HG02970 (cell line): ENCODE data around the gene RPA3.
A peak's percentile ranks its signal among the peaks of the same experiment; 100 is the strongest.
"Not testable (repeated sequence)": the region's sequence is repeated elsewhere in the genome, so short reads cannot be mapped to it uniquely, and the experiment has no call there.

Experiments used
- ATAC-seq: cut with Tn5 transposase; IDR thresholded peaks from one replicate; pipeline ENCODE4 v1.9.1; 2021; ENCODE audit warnings: mild to moderate bottlenecking, moderate library complexity, moderate number of reproducible peaks; ENCODE audit not compliant: unreplicated experiment, low FRiP score

The RPA3 gene

DNA sequence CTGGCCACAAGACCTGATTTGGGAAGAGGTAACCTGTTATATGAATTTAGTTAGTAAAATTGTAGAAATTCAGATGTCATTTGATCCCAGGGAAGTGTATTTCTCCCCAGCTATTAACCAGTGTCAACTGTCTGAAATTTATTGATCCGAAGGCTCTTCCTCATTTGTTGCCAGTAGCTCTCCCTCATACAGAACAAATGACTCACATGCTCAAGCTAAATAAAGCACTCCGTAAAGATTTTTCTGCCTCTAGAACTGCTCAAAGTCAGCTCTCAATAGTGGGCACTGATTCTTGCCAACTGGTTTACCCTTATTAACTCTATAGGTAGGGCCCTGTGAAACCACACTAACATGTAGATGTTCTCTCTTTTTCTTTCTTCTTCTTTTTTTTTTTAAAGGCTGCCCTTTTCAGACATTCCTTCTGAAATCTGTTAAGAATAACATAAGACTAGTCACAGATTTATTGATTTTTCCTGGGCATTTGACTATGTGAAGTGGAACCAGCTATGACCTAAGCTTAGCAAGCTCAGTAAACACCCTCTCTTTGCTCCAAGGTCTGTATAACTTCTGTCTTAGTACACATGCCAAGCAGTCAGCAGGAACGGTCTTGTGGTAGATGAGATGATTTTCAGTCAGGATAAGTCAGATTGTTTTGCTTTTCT, 21.8 kb downstream of the RPA3 start:
- no peak for ATAC-seq

DNA sequence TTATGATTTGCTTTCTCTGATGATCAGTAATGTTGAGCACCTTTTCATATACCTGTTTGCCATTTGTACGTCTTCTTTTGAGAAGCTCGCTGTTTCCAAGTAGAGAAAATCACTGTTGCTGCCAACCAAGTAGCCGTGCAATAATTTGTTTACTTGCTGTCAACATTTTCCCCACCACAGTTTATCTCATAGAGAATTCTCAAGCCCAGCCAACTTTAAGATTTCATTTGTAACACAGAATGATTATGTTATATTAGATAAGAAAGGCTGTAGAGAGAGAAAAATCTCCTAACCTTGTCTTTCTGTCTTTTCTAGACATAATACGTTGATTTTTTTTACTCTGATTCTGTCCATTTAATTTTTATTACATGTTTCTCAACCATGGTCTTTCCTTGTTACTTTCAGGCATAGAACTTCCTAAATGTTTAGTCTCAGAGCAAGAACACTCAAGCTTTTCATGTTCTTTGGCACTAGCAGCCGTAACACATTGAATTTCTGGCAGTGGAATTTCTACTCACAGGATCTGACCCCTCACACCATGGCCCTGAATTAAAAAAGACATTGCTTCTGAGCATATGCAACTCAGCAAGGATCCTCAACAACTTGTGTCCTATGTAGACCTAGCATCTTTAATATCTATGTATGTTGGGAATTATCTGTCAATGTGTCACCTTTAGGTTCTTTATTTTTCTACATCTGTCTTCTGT, 23.1 kb downstream of the RPA3 start:
- ATAC-seq, result no peak

- ATAC-seq, result no peak
Observed at GRCh38 chr7:7694542-7694941, 23.9 kb downstream of the RPA3 start.

- no peak for ATAC-seq
Observed at GRCh38 chr7:7693881-7694280, 24.5 kb downstream of the RPA3 start.

- no peak for ATAC-seq
Observed at GRCh38 chr7:7688956-7689355, 29.5 kb downstream of the RPA3 start.

DNA sequence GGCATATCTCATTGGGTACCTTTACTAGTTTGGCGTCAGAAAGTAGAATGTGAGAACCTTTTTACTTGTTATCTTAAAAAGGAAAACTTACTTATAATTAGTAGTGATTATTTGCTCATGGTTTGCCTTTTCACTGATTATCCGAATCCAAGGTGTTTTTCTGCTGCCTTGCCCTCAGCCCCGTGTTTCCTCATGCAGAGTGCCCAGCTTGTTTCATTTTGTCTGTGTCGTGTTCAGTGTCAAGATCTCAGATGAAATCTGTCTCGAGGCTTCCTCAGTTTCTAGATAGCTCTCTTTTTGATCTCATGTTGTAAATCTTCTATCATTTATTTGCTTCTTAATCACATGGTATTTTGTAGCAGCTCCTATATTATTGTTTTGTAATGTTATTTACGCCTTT, 30.1 kb downstream of the RPA3 start:
- no peak for ATAC-seq

- no peak for ATAC-seq
Observed at GRCh38 chr7:7687800-7688199, 30.6 kb downstream of the RPA3 start.

DNA sequence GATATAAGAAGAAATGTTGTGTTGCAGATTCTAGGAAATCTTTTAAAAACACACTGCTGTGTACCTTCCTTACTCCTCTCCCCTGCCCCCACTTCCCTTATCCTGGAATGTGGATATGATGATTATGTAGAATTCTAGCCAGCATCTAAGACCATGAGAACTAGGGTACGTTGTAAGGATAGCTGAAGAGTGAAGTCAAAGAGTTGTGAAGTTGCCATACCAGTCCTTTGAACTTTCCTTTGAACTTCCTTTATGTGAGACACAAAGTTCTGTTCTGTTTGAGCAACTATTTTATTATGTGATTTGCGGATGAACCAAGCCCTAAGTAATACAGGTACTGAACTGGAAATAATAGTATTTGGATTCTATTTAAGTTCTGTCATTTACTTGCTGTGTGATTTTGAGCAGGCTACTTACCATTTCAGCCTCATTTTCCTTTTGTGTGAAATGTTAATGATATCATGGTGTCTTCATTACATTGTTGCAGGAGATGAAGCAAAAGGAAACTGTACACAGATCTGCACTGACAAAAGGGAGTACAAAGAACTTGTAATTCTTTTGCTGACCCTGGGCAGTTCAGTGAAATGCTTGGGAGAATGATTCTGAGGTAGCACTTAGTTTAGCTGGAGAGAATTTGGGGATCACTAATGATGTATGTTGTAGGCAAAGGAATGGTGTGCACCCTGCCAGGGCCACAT, 31.4 kb downstream of the RPA3 start:
- no peak for ATAC-seq

GRCh38 chr7:7682861-7683260, 35.5 kb downstream of the RPA3 start:
- no peak for ATAC-seq

DNA sequence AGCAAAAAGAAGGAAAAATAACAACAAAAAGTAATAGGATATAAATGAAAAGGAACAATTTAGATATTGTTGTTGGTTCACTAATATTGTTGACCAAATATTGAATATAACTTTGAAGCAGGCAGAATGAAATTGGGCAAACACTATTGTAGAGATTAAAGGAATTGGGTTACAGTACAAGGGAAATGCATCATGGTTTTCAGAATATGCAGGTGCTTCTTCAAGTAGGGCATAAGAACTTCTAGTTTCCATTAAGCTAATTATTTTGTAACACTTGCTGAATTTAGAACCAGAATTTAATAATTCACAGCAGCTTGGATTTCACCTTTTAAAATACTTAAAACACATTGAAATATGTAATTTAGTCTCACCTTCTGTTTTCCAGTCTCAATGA, 36.5 kb downstream of the RPA3 start:
- ATAC-seq, result no peak

DNA sequence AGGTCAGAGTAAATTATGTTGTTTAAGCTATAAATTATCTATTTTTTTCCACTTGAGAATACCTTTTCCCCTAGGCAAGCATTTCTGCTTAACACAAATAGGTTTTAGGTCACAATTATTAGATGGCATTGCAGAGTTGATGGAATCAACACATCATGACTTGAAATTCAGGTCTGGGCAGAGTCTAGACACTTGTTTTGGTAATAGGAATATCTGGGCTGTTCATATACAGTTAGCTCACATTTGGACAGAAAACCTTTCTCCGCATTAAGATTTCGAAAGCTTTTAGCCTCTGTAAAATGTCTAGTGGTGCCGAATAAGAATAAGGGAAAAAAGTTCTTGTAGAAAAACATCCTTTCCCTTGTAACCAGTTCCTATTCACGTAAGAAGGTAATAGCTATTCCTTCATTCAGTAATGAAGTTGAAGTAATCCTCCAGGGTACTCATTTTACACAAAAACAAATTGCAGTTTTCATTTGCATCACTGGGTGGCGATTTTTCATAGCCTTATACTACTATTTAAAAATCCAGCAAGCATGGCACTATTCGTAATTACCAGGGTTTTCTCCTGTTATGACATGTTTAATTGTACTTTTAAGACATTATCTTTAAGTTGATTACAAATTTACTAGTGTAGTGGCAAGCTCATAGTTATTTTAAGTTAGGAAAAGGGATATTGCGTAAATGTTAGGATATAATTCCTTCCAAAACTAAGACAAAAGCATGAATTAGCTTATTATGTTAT, 37.0 kb downstream of the RPA3 start:
- ATAC-seq, result peak; percentile 74

DNA sequence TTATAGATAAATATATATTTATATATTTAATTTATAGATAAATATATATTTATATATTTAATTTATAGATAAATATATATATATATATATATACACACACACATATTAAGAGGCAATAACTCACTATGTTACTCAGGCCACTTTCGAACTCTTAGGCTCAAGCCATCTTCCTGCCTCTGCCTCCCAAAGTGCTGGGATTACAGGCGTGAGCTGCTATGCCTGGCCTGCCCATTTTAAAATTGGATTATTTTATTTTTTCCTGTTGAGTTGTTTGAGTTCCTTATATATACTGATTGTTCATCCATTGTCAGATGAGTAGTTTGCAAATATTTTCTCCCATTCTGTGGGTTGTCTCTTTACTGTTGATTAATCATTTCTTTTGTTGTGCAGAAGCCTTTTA, 38.8 kb downstream of the RPA3 start:
- not testable (repeated sequence) for ATAC-seq

GRCh38 chr7:7675686-7676085, 42.7 kb downstream of the RPA3 start:
- no peak for ATAC-seq

DNA sequence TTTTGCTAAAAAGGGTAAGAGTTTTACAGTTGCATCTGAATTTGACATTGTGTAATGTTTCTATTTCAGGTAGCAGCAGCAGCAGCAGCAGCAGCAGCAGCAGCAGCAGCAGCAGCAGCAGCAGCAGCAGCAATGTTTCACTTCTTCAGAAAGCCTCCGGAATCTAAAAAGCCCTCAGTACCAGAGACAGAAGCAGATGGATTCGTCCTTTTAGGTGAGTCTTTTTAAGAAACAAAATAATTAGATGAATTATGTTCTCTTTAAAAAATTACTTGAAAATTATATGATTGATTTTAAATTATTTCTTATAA, 45.2 kb downstream of the RPA3 start:
- ATAC-seq, result no peak

DNA sequence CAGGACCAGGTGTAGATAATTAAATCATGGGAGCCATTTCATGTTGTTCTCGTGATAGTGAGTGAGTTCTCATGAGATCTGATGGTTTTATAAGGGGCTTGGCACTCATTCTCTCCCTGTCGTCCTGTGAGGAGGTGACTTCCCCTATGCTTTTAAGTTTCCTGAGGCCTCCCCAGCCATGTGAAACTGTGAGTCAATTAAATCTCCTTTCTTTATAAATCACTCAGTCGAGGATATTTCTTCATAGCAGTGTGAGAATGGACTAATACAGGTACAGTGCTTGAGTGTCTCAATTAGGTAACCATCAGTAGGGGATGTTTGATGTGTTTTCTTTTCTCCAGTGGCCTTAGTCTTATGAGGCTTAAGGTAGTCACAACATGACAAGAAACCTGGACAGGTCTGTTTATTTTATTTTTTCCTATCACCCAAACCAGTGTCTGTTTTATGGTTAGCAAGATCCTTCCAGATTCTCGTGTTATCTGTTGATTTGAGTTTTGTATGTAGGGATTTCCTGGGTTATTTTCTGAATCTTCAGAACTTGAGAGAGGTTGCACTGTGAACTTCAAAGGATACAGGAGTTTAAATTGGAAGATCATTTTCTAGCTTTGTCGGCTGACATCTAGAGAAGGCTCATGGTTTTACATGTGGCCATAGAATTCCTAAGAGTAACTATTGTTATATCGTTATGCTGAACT, 45.7 kb downstream of the RPA3 start:
- no peak for ATAC-seq

- ATAC-seq, result no peak
Observed at GRCh38 chr7:7671361-7671760, 47.0 kb downstream of the RPA3 start.

GRCh38 chr7:7670490-7670889, 47.9 kb downstream of the RPA3 start:
- ATAC-seq, result no peak

DNA sequence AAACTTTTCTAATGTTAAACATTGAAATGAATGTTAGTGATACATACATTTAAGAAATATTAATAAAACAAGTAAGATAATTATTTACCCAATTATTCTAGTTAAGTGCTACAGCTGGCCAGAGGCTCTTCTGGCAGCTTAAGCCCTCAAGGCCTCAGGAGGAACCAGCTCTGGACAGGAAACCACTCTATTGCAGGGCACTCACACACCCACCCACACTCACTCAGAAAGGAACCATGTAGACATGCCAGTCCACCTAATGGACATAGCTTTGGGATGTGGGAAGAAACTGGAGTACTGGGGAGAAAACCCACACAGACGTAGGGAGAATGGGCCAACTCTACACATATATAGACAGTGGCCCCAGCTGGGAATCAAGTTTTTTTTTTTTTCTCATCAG, 49.7 kb downstream of the RPA3 start:
- no peak for ATAC-seq

DNA sequence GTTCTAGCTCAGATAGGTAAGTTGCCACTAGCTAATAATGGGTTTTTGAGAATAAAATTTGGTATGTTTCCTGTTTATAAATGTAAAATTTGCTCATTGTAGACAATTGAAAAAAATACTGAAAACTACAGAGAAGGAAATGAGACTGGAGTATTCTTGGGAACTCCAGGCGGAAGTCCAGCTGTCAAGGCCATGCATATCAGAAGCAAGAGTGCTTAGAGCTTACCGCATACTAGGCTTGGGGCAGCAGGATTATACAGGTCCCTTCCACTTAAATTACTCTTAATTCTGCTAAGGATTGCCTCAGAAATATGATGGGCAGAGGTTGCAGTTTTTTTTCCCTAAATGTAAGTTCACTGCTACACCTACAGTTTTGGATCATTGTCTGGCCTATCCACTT, 51.2 kb downstream of the RPA3 start:
- ATAC-seq, result no peak

DNA sequence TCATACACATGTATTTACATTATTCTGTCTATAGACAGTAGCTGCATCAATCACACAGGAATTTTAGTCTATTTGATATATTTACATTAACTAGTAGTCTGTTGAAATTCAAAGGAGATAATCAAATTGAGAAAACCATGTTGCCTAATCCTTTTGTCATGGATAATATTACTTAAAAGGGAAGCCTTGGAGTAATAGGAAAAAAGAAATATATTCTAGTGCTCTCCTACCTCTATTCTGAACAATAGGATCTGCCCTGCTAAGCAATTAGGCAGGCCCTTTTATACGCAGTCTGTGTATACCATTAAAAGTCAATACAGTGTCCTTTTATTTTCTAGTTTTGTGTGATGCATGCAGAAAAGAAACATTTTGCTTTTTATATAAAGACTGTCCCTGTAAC, 53.4 kb downstream of the RPA3 start:
- no peak for ATAC-seq

GRCh38 chr7:7664291-7664690, 54.1 kb downstream of the RPA3 start:
- no peak for ATAC-seq
